Activated T-helper 9 cell treated with anti-CD3 and anti-CD28 coated beads, Interleukin-2, amount 50 U/mL, for 16 hours (primary cell): ENCODE data around the gene RASA3.
"Not testable (repeated sequence)": the region's sequence is repeated elsewhere in the genome, so short reads cannot be mapped to it uniquely, and the experiment has no call there.

Experiments
- DNase-seq: peaks from one replicate; pipeline ENCODE4 v3.0.0-alpha.2; 2020; ENCODE audit warnings: low read depth

RASA3 gene

GRCh38 chr13:114079601-114080536 lies 52.6 kb downstream of the RASA3 start:
- no peak for DNase-seq

- no peak for DNase-seq
Observed at GRCh38 chr13:114078461-114079451, 53.7 kb downstream of the RASA3 start.

- DNase-seq: no peak
Observed at GRCh38 chr13:114077933-114078325, 54.5 kb downstream of the RASA3 start.

- no peak for DNase-seq
Observed at GRCh38 chr13:114077099-114077932, 55.1 kb downstream of the RASA3 start.

- no peak for DNase-seq
Observed at GRCh38 chr13:114076329-114077090, 55.9 kb downstream of the RASA3 start.

- not testable (repeated sequence) for DNase-seq
Observed at GRCh38 chr13:114075811-114076210, 56.6 kb downstream of the RASA3 start.

- DNase-seq: no peak
Observed at GRCh38 chr13:114074671-114075315, 57.6 kb downstream of the RASA3 start.

GRCh38 chr13:114073881-114074612 lies 58.4 kb downstream of the RASA3 start:
- DNase-seq: no peak

GRCh38 chr13:114072421-114072820 lies 60.0 kb downstream of the RASA3 start:
- no peak for DNase-seq

GRCh38 chr13:114071991-114072390 lies 60.4 kb downstream of the RASA3 start:
- no peak for DNase-seq

GRCh38 chr13:114071410-114071809 lies 61.0 kb downstream of the RASA3 start:
- DNase-seq: no peak

GRCh38 chr13:114070098-114070799 lies 62.2 kb downstream of the RASA3 start:
- DNase-seq: no peak

GRCh38 chr13:114069376-114070097 lies 62.9 kb downstream of the RASA3 start:
- no peak for DNase-seq

- no peak for DNase-seq
Observed at GRCh38 chr13:114068656-114069318, 63.6 kb downstream of the RASA3 start.

GRCh38 chr13:114067886-114068651 lies 64.4 kb downstream of the RASA3 start:
- peak; percentile 26 for DNase-seq

- no peak for DNase-seq
Observed at GRCh38 chr13:114067381-114067885, 65.0 kb downstream of the RASA3 start.

GRCh38 chr13:114066956-114067355 lies 65.5 kb downstream of the RASA3 start:
- DNase-seq: no peak
